GM21381 (cell line): Measurements from ENCODE around the gene SFXN2.
"Not testable (repeated sequence)": the region's sequence is repeated elsewhere in the genome, so short reads cannot be mapped to it uniquely, and the experiment has no call there.

Source experiments
- ATAC-seq: cut with Tn5 transposase; IDR thresholded peaks from one replicate; pipeline ENCODE4 v1.9.1; 2021; ENCODE audit warnings: mild to moderate bottlenecking, moderate library complexity; ENCODE audit not compliant: unreplicated experiment

The SFXN2 gene, protein sequence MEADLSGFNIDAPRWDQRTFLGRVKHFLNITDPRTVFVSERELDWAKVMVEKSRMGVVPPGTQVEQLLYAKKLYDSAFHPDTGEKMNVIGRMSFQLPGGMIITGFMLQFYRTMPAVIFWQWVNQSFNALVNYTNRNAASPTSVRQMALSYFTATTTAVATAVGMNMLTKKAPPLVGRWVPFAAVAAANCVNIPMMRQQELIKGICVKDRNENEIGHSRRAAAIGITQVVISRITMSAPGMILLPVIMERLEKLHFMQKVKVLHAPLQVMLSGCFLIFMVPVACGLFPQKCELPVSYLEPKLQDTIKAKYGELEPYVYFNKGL

DNA sequence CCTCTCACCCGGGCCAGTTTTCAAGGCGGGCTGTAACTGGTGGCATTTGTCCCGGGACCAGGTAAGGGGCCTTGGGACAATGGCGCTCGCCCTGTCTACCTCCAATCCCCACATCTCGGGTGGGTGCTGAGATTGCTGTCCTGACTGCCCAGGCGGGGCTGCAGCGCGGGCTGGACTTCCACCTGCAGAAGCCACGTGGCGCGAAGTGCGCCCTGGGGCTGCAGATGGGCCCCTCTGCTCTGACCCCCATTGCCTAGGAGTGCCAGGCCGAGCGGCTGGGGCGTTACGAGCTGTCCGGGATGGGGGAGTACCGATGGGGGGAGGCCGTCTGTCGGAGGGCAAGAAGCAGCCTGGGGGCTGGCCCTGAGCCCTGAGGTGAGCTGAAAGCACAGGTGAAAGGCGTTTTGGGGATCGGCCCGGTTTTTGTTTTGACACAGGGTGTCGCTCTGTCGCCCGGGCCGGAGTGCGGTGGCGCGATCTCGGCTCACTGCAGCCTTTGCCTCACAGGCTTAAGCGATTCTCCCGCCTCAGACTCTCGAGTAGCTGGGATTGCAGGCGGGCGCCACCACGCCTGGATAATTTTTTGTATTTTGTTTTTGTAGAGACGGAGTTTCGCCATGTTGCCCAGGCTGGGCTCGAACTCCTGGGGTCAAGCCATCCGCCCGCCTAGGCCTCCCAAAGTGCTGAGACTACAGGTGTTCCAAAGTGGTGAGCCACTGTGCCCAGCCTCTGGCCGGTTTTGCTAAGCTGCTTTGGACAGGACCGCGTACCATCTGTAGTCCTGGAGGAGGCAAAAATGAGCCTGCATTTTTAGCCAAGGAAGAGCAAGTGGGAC lies at the start of gene SFXN2:
Gene SFXN2 (plus strand): TSS at position 16 of the 835 bp plus-strand sequence. CDS start 12,001 bp downstream, outside the sequence.
- peak; percentile 0 for ATAC-seq

DNA sequence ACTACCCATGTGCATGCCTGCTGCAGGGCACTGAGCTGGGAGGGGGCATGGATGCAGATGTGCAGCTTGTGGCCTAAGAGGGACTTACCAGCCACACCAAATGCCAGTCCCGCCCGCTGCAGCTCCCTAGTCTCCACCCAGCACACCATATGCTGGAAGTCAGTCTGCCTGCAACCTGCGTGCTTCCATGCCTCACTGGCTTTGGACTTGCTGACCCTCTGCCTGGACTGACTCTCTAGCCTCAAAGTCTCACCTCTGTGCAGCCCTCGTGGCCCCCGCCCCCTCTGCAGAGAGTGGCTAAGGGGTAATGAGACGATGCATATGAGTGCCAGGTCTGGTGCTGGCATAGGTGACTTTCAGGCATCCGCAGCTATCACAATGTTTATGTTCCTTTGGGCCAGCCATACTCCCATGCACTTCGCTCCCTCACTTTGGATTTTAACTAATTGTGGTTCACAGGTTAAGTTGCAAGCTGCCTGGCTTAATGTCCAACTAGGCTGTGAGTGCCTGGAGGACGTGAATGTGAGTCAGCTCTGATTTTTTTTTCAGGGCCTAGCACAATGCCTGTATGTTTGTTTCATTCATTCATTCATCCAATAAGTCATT lies 48.4 kb upstream of the SFXN2 start:
- ATAC-seq, result no peak

DNA sequence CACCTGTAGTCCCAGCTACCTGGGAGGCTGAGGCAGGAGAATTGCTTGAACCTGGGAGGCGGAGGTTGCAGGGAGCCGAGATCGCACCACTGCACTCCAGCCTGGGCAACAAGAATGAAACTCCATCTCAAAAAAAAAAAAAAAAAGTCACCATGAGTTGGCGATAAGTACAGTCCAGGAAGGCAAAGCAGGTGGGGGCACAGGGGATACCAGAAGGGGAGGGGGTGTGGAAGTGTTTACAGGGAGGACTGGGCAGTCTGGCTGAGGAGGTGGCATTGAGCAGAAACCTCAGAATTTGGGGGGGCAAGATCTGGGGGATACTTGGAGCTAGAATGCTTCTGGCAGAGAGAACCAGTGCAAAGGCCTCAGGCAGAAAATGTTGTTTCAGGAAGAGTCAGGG lies 47.0 kb upstream of the SFXN2 start:
- ATAC-seq, result not testable (repeated sequence)

DNA sequence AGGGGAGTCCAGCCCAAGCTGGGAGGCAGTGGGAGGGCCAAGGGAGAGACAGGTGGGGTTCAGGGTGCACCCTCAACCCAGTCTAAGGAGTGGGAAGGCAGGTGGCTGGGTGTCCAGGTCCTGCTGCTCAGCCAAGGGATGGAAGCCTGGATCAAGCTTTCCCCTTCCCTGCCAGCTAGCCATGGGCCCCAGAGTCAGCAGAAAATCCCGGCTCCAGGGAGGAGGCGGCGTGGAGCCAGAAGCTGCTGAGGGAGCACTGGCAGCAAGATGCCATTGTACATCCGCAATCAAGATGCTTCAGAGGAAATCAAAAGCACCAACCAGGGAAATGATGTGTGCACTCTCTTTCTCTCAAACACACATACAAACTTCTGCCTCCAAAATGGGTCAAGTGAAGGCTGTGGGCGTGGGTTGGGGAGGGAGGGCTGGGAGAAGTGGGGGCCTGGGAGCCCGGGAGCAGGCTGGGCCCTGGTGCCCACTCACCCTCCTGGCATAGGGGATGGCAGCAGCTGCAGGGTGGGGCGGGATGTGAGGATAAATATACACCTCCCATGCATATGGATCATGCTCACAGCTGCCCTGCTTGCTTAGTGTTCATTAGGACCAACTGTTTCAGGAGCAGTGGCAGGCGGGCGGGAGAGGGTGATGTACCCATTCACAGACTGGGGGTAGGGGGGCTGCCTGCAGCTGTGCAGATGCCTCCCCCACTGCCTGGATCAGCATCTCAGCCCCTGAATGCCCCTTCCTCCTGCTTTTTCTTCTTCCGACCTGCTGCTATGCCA lies 45.9 kb upstream of the SFXN2 start:
- no peak for ATAC-seq

DNA sequence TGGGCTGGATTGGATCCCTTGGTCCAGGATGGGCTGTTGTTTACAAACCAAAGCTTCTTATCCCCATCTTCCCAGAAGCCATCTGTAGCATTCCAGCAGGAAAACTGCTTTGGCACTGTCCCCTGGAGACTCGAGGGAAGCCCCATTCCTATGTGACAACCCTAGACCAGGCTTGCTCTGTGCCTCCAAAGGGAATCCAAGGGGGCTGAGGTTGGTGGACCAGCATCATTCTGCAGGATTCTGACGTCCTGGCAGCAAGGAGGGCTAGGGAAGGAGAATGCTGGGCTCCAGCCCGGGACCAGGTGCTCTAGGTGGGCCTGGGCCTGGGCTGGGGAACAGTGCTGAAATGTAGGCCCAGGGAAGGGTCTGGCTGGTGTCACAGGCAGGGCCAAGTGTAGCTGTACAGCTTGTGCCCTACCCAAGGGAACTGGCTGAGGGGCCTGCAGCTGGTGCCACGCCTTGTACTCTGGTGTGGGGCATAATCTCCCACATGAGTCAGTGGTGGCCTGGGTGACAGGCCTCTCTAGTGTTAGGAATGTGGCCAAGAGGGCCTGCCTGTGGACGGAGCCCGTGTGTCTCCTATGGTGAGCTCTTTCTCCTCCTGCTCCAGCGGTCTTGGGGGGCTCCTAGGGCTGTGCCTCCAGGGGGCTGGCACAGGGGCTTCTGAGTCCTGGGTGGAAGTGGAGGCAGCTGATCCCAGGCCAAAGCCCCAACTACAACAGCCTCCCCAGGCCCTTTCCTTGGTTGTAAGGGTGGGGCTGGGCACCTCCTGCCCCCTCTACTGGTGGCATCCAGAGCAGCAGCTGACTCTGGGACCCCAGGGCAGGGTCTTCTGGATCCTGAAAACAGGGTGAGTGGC lies 45.0 kb upstream of the SFXN2 start:
- no peak for ATAC-seq

DNA sequence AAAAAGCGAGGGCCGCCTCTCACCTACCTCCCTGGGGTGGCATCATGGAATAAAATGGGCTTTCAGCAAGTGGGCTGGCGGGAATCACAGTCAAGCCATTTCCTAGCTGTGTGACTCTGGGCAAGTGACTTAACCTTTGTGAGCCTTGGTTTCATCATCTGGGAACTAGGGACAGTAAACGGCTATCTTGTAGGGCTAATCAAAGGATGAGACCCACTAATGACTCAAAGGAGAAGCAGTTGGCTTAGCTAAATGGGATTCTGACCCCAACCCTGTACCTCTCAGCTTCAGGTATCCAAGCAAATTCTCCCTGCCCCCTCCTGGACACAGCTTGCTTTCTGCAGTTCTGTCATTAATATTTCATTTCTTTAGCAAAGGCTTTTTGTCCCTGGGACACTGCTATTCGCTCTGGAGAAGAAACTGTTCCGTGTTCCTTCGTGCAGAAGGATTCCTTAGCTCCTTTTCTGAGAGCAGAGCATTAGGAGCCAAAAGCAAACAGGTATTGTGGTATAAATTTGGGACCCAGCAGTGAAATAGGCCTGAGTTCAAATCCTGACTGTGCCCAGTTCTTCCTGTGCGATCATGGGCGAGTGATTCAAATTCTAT lies 44.3 kb upstream of the SFXN2 start:
- no peak for ATAC-seq

DNA sequence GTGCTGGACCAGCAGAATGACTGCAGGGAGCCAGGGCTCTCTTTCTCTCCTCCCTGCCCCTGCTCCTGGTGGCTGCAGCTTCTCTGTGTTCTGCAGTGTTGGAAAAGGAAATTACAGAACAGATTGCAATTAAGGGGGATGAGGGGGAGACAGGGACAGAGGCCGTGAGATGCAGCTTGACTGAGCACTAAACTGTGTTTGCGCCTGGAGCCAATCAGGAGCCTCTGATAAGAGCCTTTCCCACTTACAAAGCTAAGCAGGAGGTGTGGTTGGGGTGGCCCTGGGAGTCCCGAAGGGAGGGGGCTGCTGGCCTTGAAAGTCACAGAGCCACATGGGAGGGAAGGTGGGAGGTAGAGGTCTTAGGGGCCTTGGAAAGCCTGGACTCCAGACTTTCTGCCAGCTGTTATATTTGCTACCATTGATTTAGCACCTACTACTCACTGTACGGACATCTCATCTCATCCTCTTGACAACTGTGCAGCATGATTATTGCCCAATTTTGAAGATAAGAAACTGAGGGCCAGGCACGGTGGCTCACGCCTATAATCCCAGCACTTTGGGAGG lies 43.5 kb upstream of the SFXN2 start:
- ATAC-seq, result no peak

DNA sequence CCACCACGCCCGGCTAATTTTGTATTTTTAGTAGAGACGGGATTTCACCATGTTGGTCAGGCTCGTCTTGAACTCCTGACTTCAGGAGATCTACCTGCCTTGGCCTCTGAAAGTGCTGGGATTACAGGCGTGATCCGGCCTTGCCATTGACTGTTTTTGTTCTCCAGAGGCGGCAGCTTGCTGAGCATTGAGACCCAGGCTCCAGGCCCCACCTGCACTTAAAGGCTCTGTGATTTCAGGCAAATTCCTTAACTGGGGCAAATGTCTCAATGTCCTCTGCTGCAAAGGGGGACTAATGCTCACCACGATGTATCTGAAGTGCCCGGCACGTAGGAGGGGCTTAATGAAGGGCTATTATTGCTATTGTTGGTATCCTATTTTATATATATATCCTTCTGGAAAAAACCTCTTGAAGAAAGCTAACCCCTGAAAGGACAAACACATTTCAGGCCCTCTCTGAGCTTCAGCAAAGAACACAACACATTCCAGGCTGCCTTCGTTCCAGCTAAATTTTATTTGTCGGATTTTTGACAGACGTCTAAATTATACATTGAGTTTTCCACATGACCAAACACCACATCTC lies 41.1 kb upstream of the SFXN2 start:
- ATAC-seq, result no peak

DNA sequence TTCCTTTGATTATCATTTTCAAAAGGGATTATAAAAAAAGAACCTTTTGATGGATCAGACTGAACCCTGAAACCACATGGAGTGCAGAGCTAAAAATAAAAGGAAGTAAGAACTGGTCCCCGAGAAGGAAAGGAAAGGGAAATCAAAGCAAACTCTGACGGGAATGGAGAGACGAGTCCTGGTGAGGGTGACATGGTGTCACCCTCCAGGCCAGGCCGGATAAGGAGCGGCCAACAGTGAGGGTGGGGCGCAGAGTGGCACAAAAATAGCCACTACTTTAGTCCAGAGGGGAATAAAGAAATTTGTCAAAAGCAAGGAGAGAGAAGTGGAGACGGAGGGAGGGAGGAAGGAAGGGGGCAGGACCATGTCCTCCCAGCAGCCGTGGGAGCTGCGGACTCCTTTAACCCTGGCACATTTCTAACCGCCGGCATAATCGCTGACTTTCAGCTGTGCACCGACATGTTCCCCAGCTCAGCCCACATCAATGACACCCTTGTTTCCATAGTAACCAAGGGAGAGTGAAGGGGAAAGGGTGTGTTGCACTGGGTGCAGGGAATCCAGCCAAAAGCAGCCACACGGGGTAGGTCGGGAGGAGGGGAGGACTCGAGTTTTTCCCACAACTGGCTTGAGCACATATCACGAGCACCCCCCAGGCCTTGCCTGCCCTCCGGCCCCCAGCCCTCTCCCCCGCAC lies 40.5 kb upstream of the SFXN2 start:
- no peak for ATAC-seq

DNA sequence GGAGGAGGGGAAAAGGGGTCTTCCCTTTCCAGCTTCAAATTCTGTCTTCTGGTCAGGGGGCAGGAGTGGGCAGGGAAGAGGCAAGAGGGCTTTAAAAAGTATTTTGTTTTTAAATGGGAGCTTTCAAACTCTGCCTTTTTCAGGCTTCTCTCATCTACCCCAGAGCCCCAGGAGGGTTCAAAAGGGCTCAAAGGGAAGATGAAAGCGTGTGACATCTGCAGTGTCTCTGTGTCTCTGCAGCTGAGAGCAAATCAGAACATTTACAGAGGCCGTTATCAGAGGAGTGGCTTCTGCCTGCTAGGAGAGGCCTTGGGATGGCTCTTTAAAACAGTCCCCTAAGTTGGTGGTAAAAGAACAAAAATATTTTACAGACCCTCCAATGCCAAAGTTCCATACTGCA lies 39.9 kb upstream of the SFXN2 start:
- ATAC-seq, result no peak

DNA sequence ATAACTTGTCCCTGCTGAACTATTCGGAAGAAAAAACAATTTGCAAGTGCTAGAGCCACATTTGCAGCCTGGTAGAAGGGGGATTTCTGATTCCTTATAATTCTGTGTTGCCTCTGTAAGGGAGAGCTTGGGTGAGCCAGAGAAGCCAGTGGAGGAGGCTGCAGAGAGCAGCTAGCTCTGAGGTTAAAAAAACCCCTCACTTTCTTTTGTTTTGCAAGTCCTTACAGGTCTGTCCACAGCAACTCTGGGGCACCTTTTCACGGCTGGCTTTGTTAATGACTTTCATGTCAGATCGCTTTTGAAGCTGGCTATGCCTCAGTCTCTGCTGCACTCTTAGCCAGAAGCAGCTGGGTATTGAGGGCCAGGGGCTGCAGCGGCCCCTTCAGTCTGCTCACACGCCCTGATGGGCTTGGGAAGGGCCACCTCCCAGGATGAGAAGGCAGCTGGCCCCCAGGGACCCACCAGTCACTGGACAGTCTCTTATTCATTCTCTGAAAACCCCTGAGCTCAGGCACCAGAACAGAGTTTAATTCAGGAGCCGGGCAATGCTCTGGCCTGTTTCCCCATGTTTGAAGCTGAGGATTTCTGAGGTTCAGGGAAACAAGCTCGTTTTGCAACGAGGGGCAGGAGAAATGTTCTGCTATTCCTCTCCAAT lies 39.3 kb upstream of the SFXN2 start:
- no peak for ATAC-seq

DNA sequence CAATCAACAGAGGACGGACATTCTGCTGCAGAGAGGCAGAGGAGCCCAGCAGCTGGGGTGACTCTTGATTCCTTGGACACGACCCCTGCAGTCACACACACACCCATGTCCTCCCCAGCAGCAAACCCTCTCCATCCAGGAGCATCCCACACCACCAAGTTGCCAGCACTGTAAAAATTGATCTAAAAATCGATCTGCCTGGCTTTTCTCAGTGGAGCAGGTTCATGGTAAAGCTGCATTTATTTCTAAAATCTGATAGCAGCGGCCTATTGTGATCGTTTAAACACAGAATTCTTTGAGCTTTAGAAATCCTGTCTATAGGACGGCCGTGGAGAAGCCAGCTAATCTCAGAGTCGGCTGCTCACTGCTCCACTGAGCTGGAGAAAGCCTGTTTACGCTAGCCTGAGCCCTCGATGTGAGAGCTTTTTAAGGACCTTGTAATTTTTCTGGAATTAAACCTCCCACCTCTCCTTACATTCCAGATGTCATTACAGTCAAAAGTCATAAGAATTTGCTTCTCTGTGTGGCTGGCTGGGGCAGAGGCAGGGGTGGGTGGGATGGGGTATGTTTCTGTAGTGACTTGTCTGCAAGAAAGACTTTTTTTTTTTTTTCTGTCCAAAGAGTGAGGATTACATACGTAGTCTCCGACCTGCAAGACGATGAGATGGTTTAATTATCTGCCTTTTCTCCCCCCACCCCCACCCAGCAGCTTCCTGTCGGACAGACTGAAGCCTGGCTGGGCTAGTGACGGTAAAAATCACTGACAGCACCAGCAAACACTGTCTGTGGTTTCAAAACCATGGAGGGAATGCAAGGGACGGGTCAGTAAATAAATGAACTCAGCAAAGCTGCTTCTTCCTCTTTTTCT lies 38.5 kb upstream of the SFXN2 start:
- ATAC-seq, result no peak

DNA sequence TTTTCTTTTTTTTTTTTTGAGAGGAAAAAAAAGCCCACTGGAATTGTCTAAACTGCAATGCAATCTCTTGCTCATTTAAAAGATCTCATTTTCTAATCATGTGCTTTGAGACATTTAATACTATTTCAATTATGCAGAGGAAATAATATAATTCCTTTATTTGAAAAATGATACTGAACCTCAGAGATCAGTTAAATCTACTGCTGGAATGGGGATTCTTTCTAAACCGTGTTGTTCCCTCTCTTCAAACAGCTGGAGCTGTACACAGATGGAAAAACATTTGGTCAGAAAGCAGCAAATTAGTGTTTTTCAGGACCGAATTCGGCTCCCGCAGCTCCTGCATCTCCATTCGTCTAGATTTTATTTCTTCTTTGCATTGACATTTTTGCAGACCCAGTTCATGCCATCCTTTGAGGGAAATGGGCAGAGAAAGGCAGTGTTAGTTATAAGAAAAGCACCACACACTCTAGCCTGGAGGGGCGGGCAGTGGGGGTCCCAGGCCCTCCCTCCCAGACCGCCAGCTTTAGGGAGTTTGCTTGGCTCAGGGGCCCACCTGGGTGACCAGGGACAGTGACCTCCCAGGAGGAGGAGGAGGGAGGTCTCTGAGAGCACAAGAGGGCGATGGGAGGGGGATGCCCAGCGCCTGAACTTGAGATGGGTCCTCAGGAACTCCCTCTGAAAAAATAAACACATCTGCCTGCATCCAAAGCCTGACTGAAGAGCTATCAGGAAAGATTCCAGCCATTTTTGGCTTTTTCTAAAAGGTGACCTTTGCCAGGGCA lies 37.7 kb upstream of the SFXN2 start:
- no peak for ATAC-seq

DNA sequence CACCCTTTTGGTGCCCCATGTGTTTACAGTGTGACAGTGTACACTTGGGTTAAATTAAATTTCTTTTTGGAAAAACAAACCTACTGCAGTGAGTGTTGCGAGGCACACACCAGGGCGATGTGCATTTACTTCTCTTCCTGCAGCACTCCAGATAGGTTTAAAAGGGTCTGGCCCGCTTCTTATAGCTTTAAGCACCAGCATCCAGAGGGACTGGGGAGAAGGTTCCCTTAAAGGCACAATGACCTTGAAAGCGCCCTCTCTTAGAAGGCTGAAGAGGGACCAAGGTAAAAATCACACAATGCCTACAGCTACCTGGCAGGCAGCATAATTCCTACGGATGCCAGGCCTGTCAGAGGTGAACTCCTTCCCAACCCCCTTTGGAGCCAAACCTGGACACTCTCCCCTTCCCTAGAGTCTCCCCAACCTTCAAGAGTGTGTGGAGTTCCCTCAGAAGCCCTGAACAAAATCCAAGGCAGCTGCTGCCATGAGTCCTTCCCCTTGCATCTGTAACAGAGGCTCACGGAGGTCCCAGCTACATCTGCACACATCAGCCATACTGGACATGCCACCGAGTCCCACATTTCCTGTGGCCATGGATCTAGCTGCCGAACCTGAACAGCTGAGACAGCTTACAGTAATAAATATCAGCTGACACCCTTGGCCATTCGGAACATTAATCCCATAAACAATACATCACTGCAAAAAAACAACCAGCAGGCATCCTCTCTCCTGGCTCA lies 36.9 kb upstream of the SFXN2 start:
- ATAC-seq, result no peak

DNA sequence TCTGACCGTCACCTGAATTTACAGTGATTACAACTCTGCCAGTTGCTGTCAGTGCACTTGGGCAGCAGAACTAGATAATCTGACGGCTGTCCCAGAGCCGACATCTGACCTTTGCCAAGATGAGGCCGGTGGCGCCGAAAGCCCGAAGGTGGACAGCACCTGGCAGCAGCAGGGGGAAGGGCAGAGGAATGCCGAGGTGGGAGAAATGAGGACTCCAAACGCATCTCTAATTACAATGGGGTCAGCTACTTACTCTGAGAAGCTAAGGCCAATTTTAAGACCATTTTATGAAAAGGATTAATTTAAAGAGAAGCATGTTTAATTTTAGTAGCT lies 36.4 kb upstream of the SFXN2 start:
- no peak for ATAC-seq

DNA sequence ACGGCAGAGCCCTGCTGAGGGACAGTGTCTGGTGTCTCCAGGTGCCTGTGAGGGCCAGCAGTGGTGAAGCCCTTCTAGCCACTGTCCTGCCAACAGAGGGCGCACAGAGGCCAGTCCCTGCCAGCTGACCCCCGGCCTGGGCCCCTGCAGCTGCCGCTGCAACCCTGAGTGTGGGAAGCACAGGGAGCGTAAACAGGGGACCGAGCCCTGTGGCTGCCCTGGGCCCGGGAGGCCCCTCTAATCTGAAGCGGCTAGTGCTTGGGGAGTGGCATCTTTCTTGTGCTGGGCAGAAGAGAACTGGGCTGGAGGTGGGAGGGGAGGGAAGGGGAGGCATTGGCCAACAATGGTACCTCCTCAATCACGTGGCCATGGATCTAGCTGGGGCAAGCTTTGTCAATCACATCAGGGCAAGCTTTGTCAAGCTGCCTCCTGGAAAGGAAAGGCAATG lies 35.6 kb upstream of the SFXN2 start:
- no peak for ATAC-seq
